HL-60 (cell line): Measurements from ENCODE around the gene LRRIQ3.

Experiments used
- DNase-seq, 2 experiments: peaks; one replicate each; pipeline ENCODE4 v3.0.0-alpha.2; 2010 to 2020; ENCODE audit warnings: low read depth in 1 of 2, low spot score in 1 of 2
- H3K27ac ChIP-seq: fragments of 250-450 bp; sonication (Bioruptor Pico); replicated peaks from 2 replicates; pipeline ENCODE4 v1.5.1; 2020; ENCODE audit warnings: mild to moderate bottlenecking, moderate library complexity
- H3K27me3 ChIP-seq: fragments of 250-450 bp; sonication (Bioruptor Pico); 2 replicates; pipeline ENCODE4 v1.5.1; 2021; ENCODE audit warnings: mild to moderate bottlenecking, moderate library complexity; ENCODE audit not compliant: insufficient read depth, poor library complexity, severe bottlenecking
- H3K4me3 ChIP-seq: replicated peaks from 2 replicates; pipeline ENCODE4 v1.5.1; 2011; ENCODE audit warnings: mild to moderate bottlenecking, control low read depth, low read length; ENCODE audit not compliant: insufficient read depth
- GABPA ChIP-seq: IDR thresholded peaks from 2 replicates; pipeline ENCODE4 v1.6.1; 2012; ENCODE audit warnings: low read depth
- POLR2AphosphoS5 ChIP-seq: IDR thresholded peaks from 2 replicates; pipeline ENCODE4 v1.6.1; 2012; ENCODE audit warnings: low read depth
- REST ChIP-seq: IDR thresholded peaks from 2 replicates; pipeline ENCODE4 v1.6.1; 2012; ENCODE audit warnings: low read depth; ENCODE audit not compliant: insufficient replicate concordance
- SPI1 ChIP-seq: IDR thresholded peaks from 2 replicates; pipeline ENCODE4 v1.6.1; 2012; ENCODE audit warnings: low read depth, mild to moderate bottlenecking, borderline replicate concordance
- TF ChIP-seq, protein P1 (sequence below): IDR thresholded peaks from one replicate; pipeline ENCODE4 v1.5.1; 2011; ENCODE audit warnings: low read length, control low read depth, inconsistent platforms; ENCODE audit not compliant: insufficient read depth

LRRIQ3 gene

DNA sequence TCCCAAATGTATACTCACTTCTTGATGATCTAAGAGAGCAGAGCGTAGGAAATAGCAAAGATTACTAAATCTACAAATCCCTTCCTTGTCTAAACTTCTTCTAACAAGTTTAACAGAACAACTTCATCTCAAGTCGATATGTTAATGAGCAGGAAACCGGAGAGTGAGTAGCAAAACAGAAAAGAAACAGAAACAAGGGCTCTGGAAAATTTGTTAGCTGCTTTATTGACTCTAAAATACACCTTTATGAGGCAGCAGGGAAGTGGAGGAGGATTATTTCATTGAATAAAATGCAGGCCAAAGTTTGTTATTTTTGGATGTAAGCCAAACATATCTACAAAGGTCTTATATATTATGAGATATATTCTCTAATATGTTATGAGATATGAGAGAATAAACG, 192.4 kb downstream of the LRRIQ3 start:
- Histone ChIP-seq H3K27me3 (no peaks in the 10 kb centered on the region), H3K27ac (no peak overlapping the region), H3K4me3 (no peak overlapping the region)
- DNase-seq = no peak
- TF ChIP-seq SPI1 (no peak), GABPA (no peak), POLR2AphosphoS5 (no peak), REST (no peak)
- TF ChIP-seq, protein P1, sequence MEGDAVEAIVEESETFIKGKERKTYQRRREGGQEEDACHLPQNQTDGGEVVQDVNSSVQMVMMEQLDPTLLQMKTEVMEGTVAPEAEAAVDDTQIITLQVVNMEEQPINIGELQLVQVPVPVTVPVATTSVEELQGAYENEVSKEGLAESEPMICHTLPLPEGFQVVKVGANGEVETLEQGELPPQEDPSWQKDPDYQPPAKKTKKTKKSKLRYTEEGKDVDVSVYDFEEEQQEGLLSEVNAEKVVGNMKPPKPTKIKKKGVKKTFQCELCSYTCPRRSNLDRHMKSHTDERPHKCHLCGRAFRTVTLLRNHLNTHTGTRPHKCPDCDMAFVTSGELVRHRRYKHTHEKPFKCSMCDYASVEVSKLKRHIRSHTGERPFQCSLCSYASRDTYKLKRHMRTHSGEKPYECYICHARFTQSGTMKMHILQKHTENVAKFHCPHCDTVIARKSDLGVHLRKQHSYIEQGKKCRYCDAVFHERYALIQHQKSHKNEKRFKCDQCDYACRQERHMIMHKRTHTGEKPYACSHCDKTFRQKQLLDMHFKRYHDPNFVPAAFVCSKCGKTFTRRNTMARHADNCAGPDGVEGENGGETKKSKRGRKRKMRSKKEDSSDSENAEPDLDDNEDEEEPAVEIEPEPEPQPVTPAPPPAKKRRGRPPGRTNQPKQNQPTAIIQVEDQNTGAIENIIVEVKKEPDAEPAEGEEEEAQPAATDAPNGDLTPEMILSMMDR = no peak

DNA sequence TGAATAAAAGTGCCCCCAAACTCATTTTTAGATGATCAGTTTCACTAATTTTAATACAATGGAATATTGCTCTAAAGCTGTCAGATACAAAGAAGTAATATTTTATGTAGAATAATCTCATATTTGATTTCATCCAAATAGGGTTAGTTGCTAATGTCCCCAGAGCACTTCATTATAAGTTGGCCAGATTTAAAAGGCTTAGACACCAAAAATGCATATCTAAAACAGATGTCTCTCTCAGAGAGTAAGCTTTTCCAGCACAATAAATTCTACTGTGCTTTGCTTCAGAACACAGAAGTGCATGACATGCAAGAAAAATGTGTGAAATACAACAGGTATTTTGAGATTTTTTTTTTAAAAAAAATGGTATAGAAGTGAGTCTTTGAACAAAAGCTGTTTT, 194.2 kb downstream of the LRRIQ3 start:
- TF ChIP-seq, protein P1 = no peak
- TF ChIP-seq SPI1 (no peak), GABPA (no peak), POLR2AphosphoS5 (no peak), REST (no peak)
- no peak for DNase-seq
- H3K4me3 ChIP-seq = no peak overlapping the region
- H3K27me3 ChIP-seq = no peaks in the 10 kb centered on the region
- no peak overlapping the region for H3K27ac ChIP-seq

DNA sequence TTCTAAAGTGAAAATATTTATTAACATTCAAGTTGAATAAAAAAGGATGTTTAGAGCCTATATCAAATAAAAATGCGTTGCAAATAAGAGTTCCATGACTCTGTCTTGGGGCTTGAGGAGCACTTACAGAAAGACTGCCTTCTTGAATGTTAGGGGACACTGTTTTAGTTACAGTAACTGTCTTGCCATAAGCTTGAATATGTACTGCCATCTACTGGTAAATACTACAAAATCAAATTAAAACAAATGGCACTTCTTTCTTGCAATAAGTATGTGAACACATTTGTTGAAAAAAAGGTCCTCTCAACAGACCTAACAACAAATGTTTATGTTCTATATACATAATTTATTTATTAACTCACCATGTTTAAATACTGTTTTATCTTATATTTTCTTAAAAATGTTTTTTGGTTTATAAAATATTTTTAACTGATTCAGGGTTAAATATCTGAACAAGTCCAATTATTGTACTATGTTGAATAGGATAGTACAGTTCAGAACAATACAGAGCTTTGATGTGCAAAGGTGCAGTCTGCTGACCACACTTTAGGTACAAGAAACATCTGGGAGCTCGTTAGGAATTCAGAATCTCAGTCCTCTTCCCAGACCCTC, 199.5 kb downstream of the LRRIQ3 start:
- Histone ChIP-seq H3K27me3 (no peaks in the 10 kb centered on the region), H3K27ac (no peak overlapping the region), H3K4me3 (no peak overlapping the region)
- no peak for DNase-seq
- TF ChIP-seq REST (no peak), POLR2AphosphoS5 (no peak), GABPA (no peak), SPI1 (no peak)
- TF ChIP-seq, protein P1 = peak; percentile 10
